HepG2 (cell line): Measurements from ENCODE around the gene MRPS10. TPM values are rescaled to one million over a fixed set of nuclear protein-coding genes. Genes with fewer than 3 reads are reported as not detected.

ENCODE experiments used
- ATAC-seq: fragments of 200-7000 bp; cut with Tn5 transposase; 3 replicates; pipeline ENCODE4 v1.9.1; 2020; ENCODE audit warnings: mild to moderate bottlenecking, moderate library complexity
- BruUV-seq: library from RNA; stranded (reverse); fragments of 400-500 nt; replicated peaks from 2 replicates; lab custom pipeline; 2021; lab: Mats Ljungman, UMichigan
- CTCF ChIA-PET: fragments of 300-600 bp; formaldehyde crosslinking; extraction: SDS; loops from one replicate; lab custom pipeline; 2021; ENCODE audit warnings: low total read pairs, inconsistent platforms, low intra/inter-chr PET ratio; lab: Yijun Ruan, JAX
- POLR2A ChIA-PET: fragments of 350-600 bp; sonication (Branson Sonifier 250); formaldehyde crosslinking; loops from one replicate; lab custom pipeline; 2020; ENCODE audit warnings: antibody characterized with exemption, inconsistent platforms; lab: Yijun Ruan, JAX
- DNase-seq: peaks from one replicate; pipeline ENCODE4 v3.0.0-alpha.2; 2015; ENCODE audit warnings: low spot score
- FAIRE-seq: peaks from 3 replicates; lab custom pipeline; 2011; peaks lifted over from hg19 to GRCh38; lab: Jason Lieb, UNC
- H2AFZ ChIP-seq: one replicate; pipeline ENCODE4 v1.6.1; 2011; ENCODE audit warnings: low read length, inconsistent platforms
- H3K27ac ChIP-seq: fragments of 300-600 bp; 3 replicates; pipeline ENCODE4 v1.8.0; 2011; ENCODE audit warnings: mixed run types, mild to moderate bottlenecking, mixed read lengths, low read length, inconsistent platforms; ENCODE audit not compliant: insufficient read depth; ENCODE audit errors: extremely low read length
- H3K27me3 ChIP-seq, 2 experiments: fragments of 200-600 bp in 1 of 2; 2 replicates in 1 of 2; 3 replicates in 1 of 2; pipeline versions ENCODE4 v1.6.0 to v1.8.0; 2011; ENCODE audit warnings: low read length in 2 of 2, mild to moderate bottlenecking in 2 of 2, moderate library complexity in 2 of 2, inconsistent platforms in 1 of 2; ENCODE audit not compliant: insufficient read depth in 2 of 2, control insufficient read depth in 1 of 2
- H3K36me3 ChIP-seq, 2 experiments: fragments of 200-600 bp in 1 of 2; replicated peaks in 1 of 2; 2 replicates in 1 of 2; 3 replicates in 1 of 2; pipeline versions ENCODE4 v1.5.1 to v1.8.0; 2011; ENCODE audit warnings: low read length in 2 of 2, inconsistent platforms in 1 of 2; ENCODE audit not compliant: insufficient read depth in 2 of 2, control insufficient read depth in 1 of 2
- H3K4me1 ChIP-seq: 2 replicates; pipeline ENCODE4 v1.5.1; 2012; ENCODE audit warnings: low read length, inconsistent platforms; ENCODE audit not compliant: insufficient read depth
- H3K4me2 ChIP-seq: 2 replicates; pipeline ENCODE4 v1.6.0; 2011; ENCODE audit warnings: low read depth, low read length, inconsistent platforms
- H3K4me3 ChIP-seq, 3 experiments: fragments of 200-600 bp in 1 of 3; sonication (generic), shearing (Covaris generic) in 1 of 3; replicated peaks in 1 of 3; 2 replicates each; pipeline ENCODE4 v1.5.1; 2011 to 2016; ENCODE audit warnings: low read length in 3 of 3, inconsistent platforms in 2 of 3, low read depth in 2 of 3, mild to moderate bottlenecking in 2 of 3, control low read depth in 1 of 3, mixed read lengths in 1 of 3; ENCODE audit not compliant: insufficient read depth in 1 of 3
- H3K79me2 ChIP-seq: one replicate; pipeline ENCODE4 v1.6.1; 2011; ENCODE audit warnings: low read length, inconsistent platforms; ENCODE audit not compliant: insufficient read depth
- H3K9ac ChIP-seq: 2 replicates; pipeline ENCODE4 v1.6.0; 2011; ENCODE audit warnings: mild to moderate bottlenecking, low read depth, low read length, inconsistent platforms; ENCODE audit not compliant: insufficient read depth
- H3K9me3 ChIP-seq: 2 replicates; pipeline ENCODE4 v1.5.1; 2012; ENCODE audit warnings: mild to moderate bottlenecking, low read length
- H4K20me1 ChIP-seq: 2 replicates; pipeline ENCODE4 v1.6.0; 2011; ENCODE audit warnings: inconsistent platforms, mild to moderate bottlenecking, low read length, moderate library complexity; ENCODE audit not compliant: insufficient read depth
- SALL1 ChIP-seq: sonication (generic); formaldehyde crosslinking; IDR thresholded peaks from 2 replicates; pipeline ENCODE4 v1.8.0; 2022; ENCODE audit warnings: mild to moderate bottlenecking, missing genetic modification reagents
- STAT6 ChIP-seq: sonication (generic); formaldehyde crosslinking; IDR thresholded peaks from 2 replicates; pipeline ENCODE4 v1.4.0; 2020; ENCODE audit warnings: missing genetic modification reagents, mild to moderate bottlenecking, borderline replicate concordance
- ZNF10 ChIP-seq: sonication (generic); formaldehyde crosslinking; IDR thresholded peaks from 2 replicates; pipeline ENCODE4 v1.4.0; 2020; ENCODE audit warnings: mild to moderate bottlenecking, low read depth, missing genetic modification reagents, borderline replicate concordance
- ZNF839 ChIP-seq: sonication (generic); formaldehyde crosslinking; IDR thresholded peaks from 2 replicates; pipeline ENCODE4 v1.4.0; 2020; ENCODE audit warnings: missing genetic modification reagents, mild to moderate bottlenecking, borderline replicate concordance
- WGBS: methylation state at CpG from one replicate; pipeline ENCODE4 v1.1.6; 2017; ENCODE audit warnings: low lambda C conversion rate; 5-methylcytosine and 5-hydroxymethylcytosine counted together
- in situ Hi-C: cut with HindIII; loops from 2 replicates; pipeline ENCODE4 v1.10.0; 2017; ENCODE audit warnings: low pct_unique_long_range_greater_than_20kb; ENCODE audit not compliant: extremely low pct_ligation_motif_present
- intact Hi-C: fragments of 100-400 bp; cut with micrococcal nuclease; formaldehyde crosslinking; loops from one replicate; pipeline ENCODE4 v1.10.0; 2022; ENCODE audit not compliant: unreplicated experiment
- polyA plus RNA-seq, 8 experiments: library from polyadenylated mRNA; depleted of rRNA in 3 of 8; stranded (reverse) in 7 of 8; unstranded in 1 of 8; fragments of >200 nt; fragmentation: Illumina TruSeq in 4 of 8; extraction: Trizol in 4 of 8; gene quantifications; 2 replicates each; pipeline versions ENCODE4 v1.2.1 to v1.2.3, GENCODE V29; 2011 to 2016; ENCODE audit warnings: low read depth in 4 of 8, missing spikeins in 1 of 8, mixed read lengths in 1 of 8; ENCODE audit not compliant: insufficient read depth in 1 of 8
- total RNA-seq, 5 experiments: library from RNA; depleted of rRNA; stranded (reverse); fragments of >200 nt; fragmentation: Illumina TruSeq; extraction: Trizol; gene quantifications; 2 replicates each; pipeline ENCODE4 v1.2.3, GENCODE V29; 2016; ENCODE audit warnings: low read depth in 1 of 5

MRPS10 gene
- total and polyA plus RNA-seq, 2 of the 13 experiments (the other 11 are each of a cell fraction or from before 2014, with no cell fraction given) = 31.7 to 54.6 TPM

GRCh38 chr6:42264162-42264851 is 46.6 kb upstream of the MRPS10 start:
- no TSS peak for BruUV-seq
- no peak overlapping the region for H3K27ac ChIP-seq

More at GRCh38 chr6:42264162-42264851, 46.6 kb upstream of the MRPS10 start:
- CTCF ChIA-PET = no interaction called here
- no peak overlapping the region for H2AFZ ChIP-seq
- no peaks in the 10 kb centered on the region for H3K79me2 ChIP-seq
- no peaks in the 10 kb centered on the region for H3K9me3 ChIP-seq
- H3K27me3 ChIP-seq = peaks cover 4 to 14% of the 10 kb centered on the region in 2 experiments; a peak in 3 of 5 replicates
- H3K4me2 ChIP-seq = no peak overlapping the region
- no peak for DNase-seq
- H3K36me3 ChIP-seq = no peaks in the 10 kb centered on the region
- H3K4me1 ChIP-seq = peaks cover 8% of the 10 kb centered on the region; the same call in 1 of the 2 replicates
- no peak for FAIRE-seq
- no peak overlapping the region for H3K9ac ChIP-seq
- H3K4me3 ChIP-seq = no peak overlapping the region
- H4K20me1 ChIP-seq = no peaks in the 10 kb centered on the region
- TF ChIP-seq STAT6 (CRISPR knock-in tag) (no peak), ZNF839 (CRISPR knock-in tag) (no peak), SALL1 (CRISPR knock-in tag) (no peak), ZNF10 (no peak)
- in situ Hi-C loops (loop anchor here (5.0 kb wide), 1 partner anchor 283 kb away; no protein-coding TSS in a partner anchor), intact Hi-C loops (no loop called here)
- POLR2A ChIA-PET = no interaction called here
- WGBS = 22% methylated on average over 10 of the region's 10 CpGs
- ATAC-seq = no peak
